ENCODE data around the gene C1orf216.

C1orf216 gene

GRCh38 chr1:35674111-35674510 lies 44.6 kb downstream of the C1orf216 start:
- ATAC-seq: no peak
- no peak for TF ChIP-seq RARB (CRISPR knock-in tag; IDR thresholded peaks at IDR 0.05)
- no peak for TF ChIP-seq ARNTL (CRISPR knock-in tag; IDR thresholded peaks at IDR 0.05; ENCODE audit: borderline replicate concordance, low read depth)
- no peak for TF ChIP-seq PPARA (CRISPR knock-in tag; IDR thresholded peaks at IDR 0.05; ENCODE audit: borderline replicate concordance)
- TF ChIP-seq ZNF8 (CRISPR knock-in tag; IDR thresholded peaks at IDR 0.05): no peak
- TF ChIP-seq OSR1 (CRISPR knock-in tag; IDR thresholded peaks at IDR 0.05): no peak
- TF ChIP-seq TOX (CRISPR knock-in tag; IDR thresholded peaks at IDR 0.05; ENCODE audit: borderline replicate concordance): no peak
- TF ChIP-seq CSRNP3 (CRISPR knock-in tag; IDR thresholded peaks at IDR 0.05): no peak

GRCh38 chr1:35672116-35672515 lies 46.6 kb downstream of the C1orf216 start:
- no peak for ATAC-seq
- TF ChIP-seq ZFP3 (CRISPR knock-in tag; IDR thresholded peaks at IDR 0.05) (no peak), PPARA (CRISPR knock-in tag; IDR thresholded peaks at IDR 0.05; ENCODE audit: borderline replicate concordance) (no peak), ESRRG (CRISPR knock-in tag; IDR thresholded peaks at IDR 0.05) (no peak), RARB (CRISPR knock-in tag; IDR thresholded peaks at IDR 0.05) (no peak), ZC3H10 (CRISPR knock-in tag; IDR thresholded peaks at IDR 0.05) (no peak), CREB5 (CRISPR knock-in tag; IDR thresholded peaks at IDR 0.05; ENCODE audit: low read depth) (no peak), GLIS3 (CRISPR knock-in tag; IDR thresholded peaks at IDR 0.05) (no peak), OSR1 (CRISPR knock-in tag; IDR thresholded peaks at IDR 0.05) (no peak), ZFP30 (CRISPR knock-in tag; IDR thresholded peaks at IDR 0.05) (no peak)

GRCh38 chr1:35668506-35668905 lies 50.2 kb downstream of the C1orf216 start:
- TF ChIP-seq ARNTL (CRISPR knock-in tag; IDR thresholded peaks at IDR 0.05; ENCODE audit: borderline replicate concordance, low read depth): no peak
- TF ChIP-seq TOX (CRISPR knock-in tag; IDR thresholded peaks at IDR 0.05; ENCODE audit: borderline replicate concordance): no peak
- no peak for TF ChIP-seq POU6F1 (CRISPR knock-in tag; IDR thresholded peaks at IDR 0.05; ENCODE audit: borderline replicate concordance, low read depth)
- no peak for TF ChIP-seq ESRRG (CRISPR knock-in tag; IDR thresholded peaks at IDR 0.05)
- no peak for TF ChIP-seq PPARA (CRISPR knock-in tag; IDR thresholded peaks at IDR 0.05; ENCODE audit: borderline replicate concordance)
- TF ChIP-seq TCF4 (CRISPR knock-in tag; IDR thresholded peaks at IDR 0.05; ENCODE audit: borderline replicate concordance): no peak
- no peak for TF ChIP-seq CREB5 (CRISPR knock-in tag; IDR thresholded peaks at IDR 0.05; ENCODE audit: low read depth)
- TF ChIP-seq CSRNP3 (CRISPR knock-in tag; IDR thresholded peaks at IDR 0.05): no peak
- TF ChIP-seq ZNF70 (CRISPR knock-in tag; IDR thresholded peaks at IDR 0.05): no peak
- TF ChIP-seq ZFP3 (CRISPR knock-in tag; IDR thresholded peaks at IDR 0.05): no peak
- ATAC-seq: no peak

GRCh38 chr1:35666916-35667315 lies 51.8 kb downstream of the C1orf216 start:
- ATAC-seq: no peak
- no peak for TF ChIP-seq TSHZ2 (CRISPR knock-in tag; IDR thresholded peaks at IDR 0.05)
- no peak for TF ChIP-seq RARB (CRISPR knock-in tag; IDR thresholded peaks at IDR 0.05)
- no peak for TF ChIP-seq CSRNP3 (CRISPR knock-in tag; IDR thresholded peaks at IDR 0.05)
- TF ChIP-seq ESRRG (CRISPR knock-in tag; IDR thresholded peaks at IDR 0.05): no peak
- TF ChIP-seq ZNF565 (CRISPR knock-in tag; conservative IDR thresholded peaks at IDR 0.05; ENCODE audit: low read depth): no peak
- TF ChIP-seq ARNTL (CRISPR knock-in tag; IDR thresholded peaks at IDR 0.05; ENCODE audit: borderline replicate concordance, low read depth): no peak
- no peak for TF ChIP-seq CSDC2 (CRISPR knock-in tag; IDR thresholded peaks at IDR 0.05)
- no peak for TF ChIP-seq ZFP30 (CRISPR knock-in tag; IDR thresholded peaks at IDR 0.05)
- TF ChIP-seq ZNF70 (CRISPR knock-in tag; IDR thresholded peaks at IDR 0.05): no peak
- no peak for TF ChIP-seq TCF4 (CRISPR knock-in tag; IDR thresholded peaks at IDR 0.05; ENCODE audit: borderline replicate concordance)
- no peak for TF ChIP-seq POU6F1 (CRISPR knock-in tag; IDR thresholded peaks at IDR 0.05; ENCODE audit: borderline replicate concordance, low read depth)
- no peak for TF ChIP-seq ISL1 (CRISPR knock-in tag; IDR thresholded peaks at IDR 0.05)
- TF ChIP-seq OSR1 (CRISPR knock-in tag; IDR thresholded peaks at IDR 0.05): no peak
- TF ChIP-seq ZNF8 (CRISPR knock-in tag; IDR thresholded peaks at IDR 0.05): no peak

All from SK-N-SH treated with all-trans-retinoic acid at 6 μM for 48 hours (cell line).